ENCODE results near the gene EXOSC9.

DNA sequence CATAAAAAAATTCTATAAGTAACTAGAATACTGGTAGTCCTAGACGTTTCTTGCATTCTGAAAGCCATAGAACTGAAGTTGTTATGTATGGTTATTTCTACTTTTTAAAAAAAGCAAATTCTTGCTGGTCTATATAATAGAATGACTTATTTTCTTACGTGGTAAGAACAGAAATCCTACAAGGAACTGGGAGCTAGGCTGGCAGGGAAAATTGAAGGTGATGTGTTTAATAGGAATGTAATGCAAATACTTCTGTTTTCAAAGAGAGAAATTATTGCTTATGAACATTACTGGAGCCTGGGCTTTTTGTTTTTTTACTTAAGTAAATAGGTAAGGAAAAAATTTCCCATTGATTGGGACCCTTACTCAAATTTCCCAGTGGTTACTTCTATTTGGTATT, 13.6 kb downstream of the EXOSC9 start:
- TF ChIP-seq, protein P1, sequence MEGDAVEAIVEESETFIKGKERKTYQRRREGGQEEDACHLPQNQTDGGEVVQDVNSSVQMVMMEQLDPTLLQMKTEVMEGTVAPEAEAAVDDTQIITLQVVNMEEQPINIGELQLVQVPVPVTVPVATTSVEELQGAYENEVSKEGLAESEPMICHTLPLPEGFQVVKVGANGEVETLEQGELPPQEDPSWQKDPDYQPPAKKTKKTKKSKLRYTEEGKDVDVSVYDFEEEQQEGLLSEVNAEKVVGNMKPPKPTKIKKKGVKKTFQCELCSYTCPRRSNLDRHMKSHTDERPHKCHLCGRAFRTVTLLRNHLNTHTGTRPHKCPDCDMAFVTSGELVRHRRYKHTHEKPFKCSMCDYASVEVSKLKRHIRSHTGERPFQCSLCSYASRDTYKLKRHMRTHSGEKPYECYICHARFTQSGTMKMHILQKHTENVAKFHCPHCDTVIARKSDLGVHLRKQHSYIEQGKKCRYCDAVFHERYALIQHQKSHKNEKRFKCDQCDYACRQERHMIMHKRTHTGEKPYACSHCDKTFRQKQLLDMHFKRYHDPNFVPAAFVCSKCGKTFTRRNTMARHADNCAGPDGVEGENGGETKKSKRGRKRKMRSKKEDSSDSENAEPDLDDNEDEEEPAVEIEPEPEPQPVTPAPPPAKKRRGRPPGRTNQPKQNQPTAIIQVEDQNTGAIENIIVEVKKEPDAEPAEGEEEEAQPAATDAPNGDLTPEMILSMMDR (conservative IDR thresholded peaks at IDR 0.05; ENCODE audit: low read length): no peak
- TF ChIP-seq EZH2phosphoT487 (IDR thresholded peaks at IDR 0.05; ENCODE audit: borderline replicate concordance): no peak
